GM13977 (cell line): Measurements from ENCODE around the gene PRRT4.
A peak's percentile ranks its signal among the peaks of the same experiment; 100 is the strongest.

Experiments used
- DNase-seq: peaks from one replicate; pipeline ENCODE4 v3.0.0; 2012; ENCODE audit warnings: low spot score
- CTCF ChIP-seq: IDR thresholded peaks from 2 replicates; pipeline ENCODE4 v1.5.1; 2012; ENCODE audit warnings: mild to moderate bottlenecking, control low read depth; ENCODE audit not compliant: insufficient read depth; ENCODE audit errors: extremely low read depth, missing control alignments
- in situ Hi-C: fragments of 300-500 bp; cut with MboI; formaldehyde crosslinking; loops from one replicate; pipeline ENCODE4 v1.12.0; 2022; ENCODE audit warnings: low sequenced_read_pairs, low pct_unique_long_range_greater_than_20kb, mixed read lengths, inconsistent platforms; ENCODE audit not compliant: unreplicated experiment

PRRT4 gene

DNA sequence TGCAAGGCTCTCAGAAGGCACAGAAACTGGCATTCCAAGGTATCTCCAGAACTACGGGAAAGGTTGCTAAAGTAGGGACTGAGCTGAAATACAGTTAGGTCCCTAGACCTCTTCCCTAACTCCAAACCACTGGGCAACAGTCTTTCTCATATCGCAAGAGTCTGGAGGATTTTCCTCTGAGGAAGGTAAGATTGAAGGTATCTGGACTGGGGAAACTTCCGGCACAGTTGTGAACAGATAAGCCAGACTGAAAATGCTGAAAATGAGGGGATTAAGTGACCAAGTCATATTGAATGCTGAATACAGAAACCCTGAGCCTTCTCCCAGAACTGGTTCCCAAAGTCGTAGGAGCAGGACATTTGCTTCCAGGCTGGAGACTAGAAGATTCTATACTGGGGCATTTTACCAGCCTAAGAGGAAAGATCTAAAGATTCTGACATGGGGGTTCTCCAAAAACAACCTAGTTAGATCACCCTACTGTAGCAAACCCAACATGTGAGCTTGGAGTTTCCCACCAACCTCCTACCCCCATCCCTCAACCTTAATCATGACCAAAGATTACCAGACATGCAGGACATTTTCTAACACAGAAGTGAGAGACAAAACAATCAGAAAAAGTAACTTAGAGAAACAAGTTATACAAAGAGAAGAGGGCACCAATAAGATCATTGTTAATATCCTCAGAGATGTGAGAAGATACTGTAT is 2.8 kb upstream of the PRRT4 start:
- no peak for TF ChIP-seq CTCF
- in situ Hi-C loops = no loop called here
- no peak for DNase-seq

GRCh38 chr7:128363261-128363721 is 1.8 kb upstream of the PRRT4 start:
- DNase-seq = no peak
- in situ Hi-C loops = no loop called here
- no peak for TF ChIP-seq CTCF

DNA sequence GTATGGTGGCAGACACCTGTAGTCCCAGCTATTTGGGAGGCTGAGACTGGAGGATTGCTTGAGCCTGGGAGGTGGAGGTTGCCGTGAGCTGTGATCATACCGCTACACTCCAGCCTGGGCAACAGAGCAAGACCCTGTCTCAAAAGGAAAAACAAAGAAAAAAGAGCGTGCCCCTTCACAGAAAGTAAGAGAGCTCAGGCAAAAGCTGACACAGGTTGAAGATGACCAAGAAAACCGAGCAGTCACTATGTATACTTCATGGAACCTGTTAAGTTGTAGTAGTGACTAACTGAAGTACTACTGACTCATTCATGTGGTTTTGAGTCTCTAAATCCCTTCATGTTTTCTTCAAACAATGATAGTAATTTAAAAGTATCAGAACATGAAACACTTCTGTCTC is 1.2 kb upstream of the PRRT4 start:
- DNase-seq = no peak
- TF ChIP-seq CTCF = no peak
- in situ Hi-C loops = no loop called here

GRCh38 chr7:128360359-128360678 is 1.2 kb downstream of the PRRT4 start:
- in situ Hi-C loops = no loop called here
- no peak for DNase-seq
- TF ChIP-seq CTCF = no peak

- no peak for TF ChIP-seq CTCF
- peak; percentile 17 for DNase-seq
- in situ Hi-C loops = no loop called here
Measured at GRCh38 chr7:128359939-128360338, 1.6 kb downstream of the PRRT4 start.

- no peak for TF ChIP-seq CTCF
- in situ Hi-C loops = no loop called here
- peak; percentile 16 for DNase-seq
Measured at GRCh38 chr7:128359336-128359735, 2.2 kb downstream of the PRRT4 start.
